HG02981 (cell line): ENCODE measurements around the gene PLOD1.
"Not testable (repeated sequence)": the region's sequence is repeated elsewhere in the genome, so short reads cannot be mapped to it uniquely, and the experiment has no call there.

Source experiments
- ATAC-seq: cut with Tn5 transposase; IDR thresholded peaks from one replicate; pipeline ENCODE4 v1.9.1; 2021; ENCODE audit warnings: mild to moderate bottlenecking, moderate library complexity; ENCODE audit not compliant: unreplicated experiment

PLOD1 gene

DNA sequence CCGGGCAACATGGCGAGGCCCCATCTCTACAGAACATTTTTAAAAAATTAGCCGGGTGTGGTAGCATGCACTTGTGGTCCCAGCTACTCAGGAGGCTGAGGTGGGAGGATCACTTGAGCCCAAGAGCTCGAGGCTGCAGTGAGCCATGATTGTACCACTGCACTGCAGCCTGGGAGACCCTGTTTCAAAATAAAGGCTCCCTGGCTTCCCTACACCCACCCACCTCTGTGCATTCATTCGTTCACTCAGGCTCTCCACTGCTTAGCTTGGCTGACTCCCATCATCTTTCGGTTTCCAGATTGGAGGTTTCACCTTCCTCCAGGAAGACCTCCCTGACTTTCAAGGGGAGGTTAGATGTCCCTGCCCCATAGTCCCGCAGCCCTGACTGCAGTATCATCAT, 22.5 kb upstream of the PLOD1 start:
- no peak for ATAC-seq

DNA sequence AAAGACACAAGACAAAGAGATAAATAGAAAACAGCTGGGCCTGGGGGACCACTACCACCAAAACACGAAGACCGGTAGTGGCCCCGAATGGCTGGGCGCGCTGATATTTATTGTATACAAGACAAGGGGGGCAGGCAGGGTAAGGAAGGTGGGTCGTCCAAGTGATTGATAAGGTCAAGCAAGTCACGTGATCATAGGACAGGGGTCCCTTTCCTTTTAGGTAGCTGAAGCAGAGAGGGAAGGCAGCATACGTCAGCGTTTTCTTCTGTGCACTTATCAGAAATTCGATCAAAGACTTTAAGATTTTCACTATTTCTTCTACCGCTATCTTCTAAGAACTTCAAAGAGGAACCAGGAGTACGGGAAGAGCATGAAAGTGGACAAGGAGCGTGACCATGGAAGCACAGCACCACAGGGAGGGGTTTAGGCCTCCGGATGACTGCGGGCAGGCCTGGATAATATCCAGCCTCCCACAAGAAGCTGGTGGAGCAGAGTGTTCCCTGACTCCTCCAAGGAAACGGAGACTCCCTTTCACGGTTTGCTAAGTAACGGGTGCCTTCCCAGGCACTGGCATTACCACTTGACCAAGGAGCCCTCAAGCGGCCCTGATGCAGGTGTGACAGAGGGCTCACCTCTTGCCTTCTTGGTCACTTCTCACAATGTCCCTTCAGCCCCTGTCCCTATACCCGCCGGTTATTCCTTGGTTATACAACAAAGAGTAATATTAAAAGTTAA, 21.9 kb upstream of the PLOD1 start:
- not testable (repeated sequence) for ATAC-seq

DNA sequence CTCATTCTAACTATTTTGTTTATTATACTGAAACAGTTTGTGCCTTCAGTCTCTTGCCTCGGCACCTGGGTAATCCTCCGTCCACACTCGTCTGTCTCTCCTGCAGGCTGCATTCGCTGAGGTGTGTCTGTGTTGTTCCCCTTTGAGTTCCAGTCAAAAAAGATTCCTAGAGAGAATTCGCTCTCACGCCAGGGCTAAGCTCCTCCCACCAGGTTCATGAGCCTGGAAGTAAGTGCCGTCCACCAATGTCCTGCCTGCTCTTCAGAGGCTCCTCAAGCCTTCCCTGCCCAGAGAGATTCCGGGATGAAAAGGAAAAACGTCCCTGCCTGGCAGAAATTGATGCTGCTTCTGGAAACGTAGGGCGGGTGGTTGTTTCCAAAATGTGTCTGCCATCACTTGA, 21.2 kb upstream of the PLOD1 start:
- ATAC-seq = no peak

DNA sequence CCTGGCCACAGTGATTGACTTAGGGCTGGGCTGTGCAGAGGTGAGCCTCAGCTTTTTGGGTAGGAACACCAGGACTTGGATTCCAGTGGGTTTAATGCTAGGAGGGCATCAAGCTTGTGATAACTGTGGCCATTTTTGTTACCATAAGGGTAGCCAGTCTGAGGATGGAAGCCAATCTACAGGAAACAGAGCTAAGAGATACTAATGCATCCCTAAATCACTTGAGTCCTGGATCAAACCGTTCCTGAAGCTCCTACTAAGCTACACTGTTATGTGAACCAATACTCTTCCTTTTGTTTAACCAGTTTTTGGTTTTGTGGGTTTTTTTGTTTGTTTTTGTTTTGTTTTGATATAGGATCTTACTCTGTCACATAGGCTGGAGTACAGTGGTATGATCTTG, 20.5 kb upstream of the PLOD1 start:
- no peak for ATAC-seq

DNA sequence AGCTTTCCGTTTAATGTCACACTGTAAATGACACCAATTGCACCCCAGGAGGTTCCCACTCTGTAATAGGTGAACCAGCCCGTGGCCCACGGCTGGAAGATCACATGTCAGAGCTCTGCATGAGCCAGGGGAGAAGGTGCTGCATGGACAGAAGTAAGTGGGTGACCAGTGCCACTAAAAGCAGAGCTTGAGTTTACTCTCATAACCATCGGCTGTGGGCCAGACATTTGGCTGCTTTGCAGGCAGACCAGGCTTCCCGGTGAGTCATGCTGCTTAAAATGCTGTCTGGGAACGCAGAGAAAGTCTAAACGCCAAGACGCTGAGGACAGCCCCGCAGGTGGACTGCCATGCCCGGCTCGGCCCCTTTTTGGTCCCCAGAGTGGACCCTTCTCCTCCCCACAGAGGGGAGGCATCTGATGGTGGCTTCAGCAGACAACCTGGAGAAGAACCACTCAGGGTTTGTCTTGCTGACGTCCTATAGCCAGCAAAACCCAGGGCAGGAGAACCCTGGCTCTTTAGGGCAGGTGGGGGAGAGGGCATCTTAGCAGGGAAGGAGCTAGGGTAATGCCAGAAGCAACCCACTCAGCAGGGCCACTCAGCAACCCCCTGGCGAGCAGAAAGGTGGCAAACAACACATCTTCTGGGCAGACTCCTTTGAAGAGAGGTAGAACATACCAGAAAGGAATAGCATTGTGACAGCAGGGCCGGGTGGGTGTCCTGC, 15.6 kb upstream of the PLOD1 start:
- no peak for ATAC-seq

DNA sequence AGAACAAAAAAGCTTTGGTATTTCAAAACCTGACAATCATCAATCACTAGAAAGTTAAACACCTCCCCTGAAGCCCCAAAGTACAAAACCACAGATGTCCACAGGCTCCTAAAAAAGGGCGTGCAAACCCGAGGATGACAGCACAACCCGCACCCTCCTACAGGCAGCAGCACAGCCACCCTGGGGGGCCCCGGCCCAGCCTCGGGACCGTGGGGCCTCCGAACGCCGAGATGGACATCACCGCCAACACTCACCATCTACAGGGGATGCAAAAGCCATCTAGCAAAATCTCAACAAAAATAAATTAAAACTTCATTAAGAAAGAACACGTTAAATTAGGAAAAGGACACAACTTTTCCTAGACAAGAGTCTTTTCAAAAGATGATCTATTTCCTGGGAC, 14.9 kb upstream of the PLOD1 start:
- no peak for ATAC-seq

DNA sequence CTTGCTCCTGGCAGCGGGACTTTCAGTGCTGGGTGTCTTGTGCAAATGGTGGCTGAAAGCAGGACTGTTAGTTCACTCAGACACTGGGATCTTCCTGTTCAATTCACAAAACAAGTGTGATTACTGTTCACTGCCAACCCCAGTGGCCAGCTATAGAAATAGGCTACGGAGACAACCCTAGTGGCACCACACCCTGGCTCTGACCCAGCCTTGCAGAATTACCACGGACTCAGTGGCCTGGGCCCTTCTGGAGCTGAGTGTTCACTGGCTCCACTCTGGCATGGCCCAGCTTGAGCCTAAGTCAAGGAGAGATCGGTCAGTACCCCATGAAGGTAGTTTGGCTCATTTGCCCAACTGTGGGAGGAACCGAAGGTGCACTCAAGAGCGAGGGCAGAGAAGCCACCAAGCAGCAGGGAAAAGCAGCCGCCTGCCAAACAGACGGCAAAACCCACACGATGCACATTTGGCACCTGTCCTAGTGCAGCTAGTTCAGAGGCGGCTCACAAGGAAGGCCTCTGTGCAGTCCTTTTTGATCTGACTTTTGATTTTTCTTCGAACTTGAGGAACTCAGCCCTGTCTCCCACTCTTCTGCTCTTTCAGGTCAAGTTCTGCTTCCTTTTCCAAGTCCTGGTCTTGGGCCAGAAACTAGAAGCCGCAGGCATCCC, 14.1 kb upstream of the PLOD1 start:
- no peak for ATAC-seq

DNA sequence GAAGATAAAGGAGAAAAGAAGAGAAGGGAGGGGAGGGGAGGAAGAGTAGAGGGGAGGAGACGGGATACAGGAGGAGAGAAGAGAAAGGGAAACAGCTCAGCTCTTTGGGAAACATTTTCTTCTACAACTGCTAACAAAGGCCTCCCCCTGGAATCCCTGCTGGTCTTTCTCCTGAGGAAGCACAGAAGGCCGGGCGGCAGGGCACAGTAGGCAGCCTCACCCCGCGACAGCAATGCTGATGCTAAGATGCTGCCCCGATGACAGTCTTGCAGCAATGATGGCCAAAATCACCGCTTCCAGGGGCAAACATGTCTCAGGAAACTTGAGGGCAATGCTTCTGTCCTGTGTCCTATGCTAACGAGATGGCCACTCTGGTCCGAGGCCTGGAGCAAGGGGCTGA, 13.5 kb upstream of the PLOD1 start:
- ATAC-seq = no peak

DNA sequence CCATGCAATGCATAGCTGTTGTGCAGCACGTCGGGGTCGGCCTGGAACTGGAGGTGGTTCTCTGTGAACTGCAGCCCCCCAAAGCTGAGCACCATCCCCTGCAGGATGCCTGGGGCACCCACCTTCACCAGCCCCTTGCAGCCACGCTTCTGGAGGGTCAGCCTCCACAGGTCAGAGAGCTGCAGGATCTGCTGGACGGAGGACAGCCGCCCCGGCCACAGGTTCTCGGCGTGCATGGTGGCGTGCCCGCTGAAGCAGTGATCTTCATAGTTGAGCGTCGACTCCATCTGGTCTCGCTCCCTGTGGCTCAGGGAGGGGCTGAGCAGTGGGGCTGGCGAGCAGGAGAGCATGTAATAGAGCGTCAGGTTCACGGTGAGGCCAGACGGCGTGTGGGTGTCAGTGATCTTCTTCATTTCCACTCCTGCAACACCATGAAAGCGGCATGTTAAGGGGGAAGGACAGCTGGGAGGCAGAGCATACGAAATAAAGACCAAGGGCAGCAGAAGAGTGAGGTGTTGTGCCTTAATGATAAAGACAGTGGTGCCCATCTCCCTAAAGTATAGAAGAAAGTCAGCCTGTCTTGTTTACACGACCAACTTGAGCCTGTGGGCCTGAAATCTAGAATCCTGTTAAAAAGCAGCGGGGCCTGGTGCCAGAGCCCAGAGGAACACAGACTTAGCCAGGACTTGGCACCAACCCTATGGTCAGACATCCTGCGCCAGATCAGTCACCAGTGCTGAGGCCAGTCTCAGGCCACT, 11.3 kb upstream of the PLOD1 start:
- ATAC-seq = no peak

DNA sequence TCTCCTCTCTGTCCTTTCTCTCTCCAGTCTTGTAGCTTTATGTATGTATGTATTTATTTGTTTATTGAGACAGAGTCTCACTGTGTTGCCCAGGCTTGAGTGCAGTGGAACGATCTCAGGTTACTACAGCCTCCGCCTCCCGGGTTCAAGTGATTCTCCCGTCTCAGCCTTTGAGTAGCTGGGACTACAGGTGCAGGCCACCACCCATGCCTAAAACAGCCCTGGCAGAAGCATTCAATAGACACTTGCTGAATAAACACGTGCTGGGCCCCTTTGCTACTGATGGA, 10.7 kb upstream of the PLOD1 start:
- ATAC-seq = no peak

DNA sequence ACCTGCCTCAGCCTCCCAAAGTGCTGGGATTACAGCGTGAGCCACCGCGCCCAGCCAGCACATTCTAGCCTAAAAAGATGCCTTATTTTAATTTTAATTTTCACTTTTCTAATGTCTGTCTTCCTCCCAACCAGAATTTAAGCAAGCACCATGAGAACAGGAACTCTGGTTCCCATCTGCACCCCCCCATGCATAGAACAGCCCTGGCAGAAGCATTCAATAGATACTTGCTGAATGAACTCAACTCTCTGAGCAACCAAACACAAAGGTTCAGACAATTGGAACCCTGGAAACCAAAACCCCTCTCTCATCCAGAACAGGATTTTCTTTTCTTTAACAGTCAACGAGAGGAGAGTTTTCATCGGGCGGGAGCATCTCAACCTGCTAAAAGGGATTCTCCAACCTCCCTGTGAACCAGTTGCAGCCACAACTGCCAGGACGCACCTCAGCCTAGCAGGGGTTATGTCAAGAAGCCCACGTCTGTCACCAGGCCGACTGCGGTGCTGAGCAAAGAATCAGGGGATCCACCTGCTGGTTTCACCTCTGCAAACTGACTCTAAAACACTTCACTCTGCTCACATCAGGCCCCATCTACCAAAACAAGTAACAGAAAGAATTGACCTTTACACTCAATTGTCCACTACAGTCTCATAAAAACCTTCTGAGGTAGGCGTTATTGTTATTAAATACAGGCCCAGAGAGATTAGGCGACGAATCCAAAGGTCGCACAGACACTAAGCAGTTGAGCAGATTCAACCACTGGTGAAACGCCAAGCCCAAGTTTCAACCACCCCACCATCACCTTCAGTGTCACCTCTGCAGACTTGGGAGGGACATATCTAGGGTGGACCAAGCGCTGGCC, 10.0 kb upstream of the PLOD1 start:
- ATAC-seq = no peak

DNA sequence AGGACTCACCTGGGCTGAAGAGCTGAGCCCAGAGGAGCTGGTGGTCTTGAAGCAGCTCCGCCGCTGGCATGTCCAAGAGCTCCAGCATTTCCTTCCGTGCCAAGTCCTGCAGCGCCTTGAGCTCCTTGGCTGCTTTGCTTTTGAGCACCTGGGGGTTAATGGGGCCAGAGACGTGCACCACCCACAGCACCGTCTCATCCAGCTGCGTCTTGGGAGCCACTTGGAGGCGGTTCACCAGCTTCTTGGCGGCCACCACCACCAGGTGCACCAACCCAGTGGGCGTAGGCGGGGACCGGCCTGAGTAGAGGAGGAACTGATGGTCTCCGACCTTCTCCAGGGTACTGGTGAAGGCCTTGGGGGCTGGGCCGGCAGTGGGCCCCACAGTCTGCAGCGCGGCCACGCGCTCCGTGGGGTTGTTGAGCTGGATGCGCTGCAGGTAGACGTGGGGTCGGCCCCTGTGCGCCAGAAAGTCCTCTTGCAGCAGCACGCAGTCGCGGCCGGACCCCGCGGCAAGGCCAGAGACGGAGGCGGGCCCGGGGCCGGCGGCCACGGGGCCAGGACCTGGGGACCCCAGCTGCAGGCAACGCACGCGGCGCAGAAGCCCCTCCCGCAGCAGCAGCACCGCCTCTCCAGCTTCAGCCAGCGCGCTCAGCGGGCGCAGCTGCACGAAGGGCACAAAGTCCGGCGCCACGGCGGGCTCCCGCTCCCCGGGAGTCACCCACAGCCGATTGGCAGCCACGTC, 9.2 kb upstream of the PLOD1 start:
- ATAC-seq = peak; percentile 14

DNA sequence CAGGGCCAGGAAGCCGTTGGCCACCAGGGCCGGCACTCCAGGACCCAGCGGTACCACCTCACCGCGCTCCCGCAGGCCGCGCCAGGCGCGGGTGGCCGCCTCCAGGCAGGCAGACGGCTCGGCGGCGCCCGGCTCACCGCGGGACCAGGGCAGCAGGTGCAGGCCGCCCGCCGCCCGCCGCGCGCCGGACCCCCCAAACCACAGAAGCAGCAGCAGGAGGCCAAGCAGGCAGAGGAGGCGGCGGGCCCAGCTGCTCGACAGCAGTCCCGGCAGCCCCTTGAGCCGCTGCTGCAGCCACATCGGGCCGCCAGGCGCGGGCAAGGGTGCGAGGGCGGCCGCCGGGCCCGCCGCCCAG, 8.6 kb upstream of the PLOD1 start:
- ATAC-seq = peak; percentile 33

DNA sequence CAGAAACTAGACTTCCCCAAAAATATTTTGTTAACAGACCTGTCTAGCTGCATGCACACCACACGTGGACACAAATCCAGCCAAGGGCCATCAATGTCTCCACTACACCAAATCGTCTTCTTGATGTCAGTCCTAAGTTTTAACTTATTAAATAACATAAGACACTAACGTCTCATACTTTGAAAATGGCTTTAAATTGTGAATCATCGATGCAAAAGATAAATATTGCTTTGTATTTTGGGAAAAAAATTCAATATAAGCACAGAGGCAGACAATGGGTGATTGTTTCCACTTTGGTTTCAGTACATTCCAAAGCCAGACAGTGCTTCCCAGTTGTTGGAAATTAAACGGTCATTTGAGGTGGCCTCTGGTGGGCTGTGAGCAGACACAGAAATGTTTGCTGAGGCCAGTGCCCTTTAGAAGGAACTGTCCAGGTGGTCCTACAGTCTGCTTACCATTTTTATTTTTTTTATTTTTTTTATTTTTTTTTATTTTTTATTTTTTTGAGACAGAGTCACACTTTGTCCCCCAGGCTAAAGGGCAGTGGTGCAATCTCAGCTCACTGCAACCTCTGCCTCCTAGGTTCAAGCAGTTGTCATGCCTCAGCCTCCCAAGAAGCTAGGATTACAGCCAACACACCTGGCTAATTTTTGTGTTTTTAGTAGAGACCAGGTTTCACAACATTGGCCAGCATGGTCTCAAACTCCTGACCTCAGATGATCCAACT, 6.5 kb upstream of the PLOD1 start:
- no peak for ATAC-seq

DNA sequence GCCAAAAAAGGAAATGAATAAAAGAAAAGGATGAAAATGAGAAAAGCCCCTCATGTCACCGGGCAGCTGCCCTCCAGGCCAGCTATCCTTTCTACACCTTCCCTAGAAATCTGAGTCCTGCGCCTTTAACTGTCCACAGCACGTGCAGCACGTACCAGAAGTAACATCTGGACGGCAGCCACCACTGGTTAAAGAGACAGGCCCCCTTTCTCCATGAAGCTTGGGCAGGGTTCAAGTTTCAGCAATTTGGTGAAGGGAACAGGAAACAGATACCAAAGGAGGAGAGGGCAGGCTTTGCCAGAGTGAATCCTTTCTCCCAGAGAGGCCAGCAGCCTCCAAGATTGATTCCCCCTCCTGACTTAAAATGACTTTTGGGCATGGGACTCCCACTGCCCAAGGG, 4.7 kb upstream of the PLOD1 start:
- no peak for ATAC-seq

DNA sequence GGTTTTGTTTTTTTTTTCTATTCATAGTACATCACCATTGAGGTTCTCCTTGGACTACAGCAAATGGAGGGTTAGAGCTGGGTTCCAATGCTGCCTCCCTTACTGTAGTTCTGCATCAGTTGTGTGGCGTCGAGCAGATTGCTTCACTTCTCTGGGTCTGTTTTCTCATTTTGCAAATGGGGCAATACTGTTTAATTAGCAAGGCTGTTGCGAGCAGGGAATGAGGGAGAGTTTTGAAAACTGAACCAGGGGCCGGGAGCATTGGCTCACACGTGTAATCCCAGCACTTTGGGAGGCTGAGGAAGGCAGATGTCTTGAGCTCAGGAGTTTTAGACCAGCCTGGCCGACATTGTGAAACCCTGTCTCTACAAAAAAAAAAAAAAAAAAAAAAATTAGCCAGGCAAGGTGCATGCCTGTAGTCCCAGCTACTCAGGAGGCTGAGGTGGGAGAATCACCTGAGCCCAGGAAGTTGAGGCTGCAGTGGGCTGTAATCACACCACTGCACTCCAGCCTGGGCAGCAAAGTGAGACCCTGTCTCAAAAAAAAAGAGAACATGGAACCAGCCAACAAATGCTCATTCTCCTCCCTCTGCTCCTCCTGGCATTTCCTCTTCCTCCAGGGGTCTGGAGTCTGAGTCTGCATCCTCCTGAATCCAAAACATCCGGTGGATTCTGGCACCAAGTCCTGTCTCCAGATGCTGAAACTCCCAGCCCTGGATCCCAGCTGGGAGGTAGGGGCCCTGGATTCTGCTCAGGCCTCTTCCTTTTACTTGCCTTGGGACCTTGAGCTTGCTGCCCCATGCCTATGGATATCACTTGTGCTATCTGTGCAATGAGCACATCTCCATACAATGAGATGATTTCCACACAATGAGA, 3.7 kb upstream of the PLOD1 start:
- ATAC-seq = no peak

DNA sequence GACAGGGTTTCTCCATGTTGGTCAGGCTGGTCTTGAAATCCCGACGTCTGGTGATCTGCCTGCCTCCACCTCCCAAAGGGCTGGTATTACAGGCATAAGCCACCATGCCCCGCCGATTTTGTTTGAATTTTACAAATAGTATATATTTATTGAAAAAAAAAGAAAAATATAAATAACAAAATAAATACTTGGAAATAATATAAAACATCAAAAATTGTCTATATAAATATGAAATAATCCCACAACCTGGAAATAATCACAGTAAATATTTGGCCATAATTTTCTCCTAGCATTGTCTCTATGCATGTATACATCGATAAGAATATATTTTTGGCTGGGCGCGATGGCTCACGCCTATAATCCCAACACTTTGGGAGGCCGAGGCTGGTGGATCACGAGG, 2.7 kb upstream of the PLOD1 start:
- no peak for ATAC-seq

DNA sequence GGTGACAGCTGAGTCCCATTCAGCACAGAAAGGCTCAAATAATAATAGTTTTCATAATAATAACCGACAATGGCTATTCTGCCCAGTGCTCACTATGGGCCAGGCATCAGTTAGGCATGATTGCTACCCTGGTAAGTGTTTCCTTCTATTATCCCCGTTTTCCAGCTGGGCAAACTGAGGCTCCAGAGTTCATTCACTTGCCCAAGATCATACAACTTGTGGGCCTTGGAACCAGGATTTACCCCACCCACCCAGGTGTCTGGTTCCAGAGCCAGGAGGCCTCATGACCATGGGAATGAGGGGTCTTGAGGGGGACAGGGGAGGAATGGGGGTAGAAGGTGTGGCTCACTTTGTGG, 518 bp downstream of the PLOD1 start:
- no peak for ATAC-seq

DNA sequence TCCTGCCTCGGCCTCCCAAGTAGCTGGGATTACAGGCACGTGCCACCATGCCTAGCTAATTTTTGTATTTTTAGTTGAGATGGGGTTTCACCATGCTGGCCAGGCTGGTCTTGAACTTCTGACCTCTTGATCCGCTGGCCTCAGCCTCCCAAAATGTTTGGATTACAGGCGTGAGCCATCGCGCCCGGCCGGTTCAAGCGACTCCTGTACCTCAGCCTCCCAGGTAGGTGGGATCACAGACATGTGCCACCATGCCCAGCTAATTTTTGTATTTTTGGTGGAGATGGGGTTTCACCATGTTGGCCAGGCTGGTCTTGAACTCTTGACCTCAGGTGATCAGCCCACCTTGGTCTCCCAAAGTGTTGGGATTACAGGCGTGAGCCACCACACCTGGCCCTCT, 1.2 kb downstream of the PLOD1 start:
- ATAC-seq = not testable (repeated sequence)
